Measurements from ENCODE around the gene EYS.

EYS gene

GRCh38 chr6:64141680-64142079 is 1565.3 kb downstream of the EYS start:
- no peak for DNase-seq (ENCODE audit: low read depth in 3 of 3)

- DNase-seq (ENCODE audit: low read depth in 3 of 3) = no peak
Observed at GRCh38 chr6:64128301-64129024, 1578.6 kb downstream of the EYS start.

- DNase-seq (ENCODE audit: low read depth in 3 of 3) = no peak
Observed at GRCh38 chr6:64123761-64124633, 1583.0 kb downstream of the EYS start.

- no peak for DNase-seq (ENCODE audit: low read depth in 3 of 3)
Observed at GRCh38 chr6:64122712-64123375, 1584.2 kb downstream of the EYS start.

GRCh38 chr6:64121011-64121565 is 1585.9 kb downstream of the EYS start:
- no peak for DNase-seq (ENCODE audit: low read depth in 3 of 3)

- no peak for DNase-seq (ENCODE audit: low read depth in 3 of 3)
Observed at GRCh38 chr6:64113704-64114103, 1593.3 kb downstream of the EYS start.

- no peak for DNase-seq (ENCODE audit: low read depth in 3 of 3)
Observed at GRCh38 chr6:64104051-64104450, 1603.0 kb downstream of the EYS start.

- DNase-seq (ENCODE audit: low read depth in 3 of 3) = no peak
Observed at GRCh38 chr6:64103480-64103879, 1603.5 kb downstream of the EYS start.

- no peak for DNase-seq (ENCODE audit: low read depth in 3 of 3)
Observed at GRCh38 chr6:64100702-64101303, 1606.2 kb downstream of the EYS start.

- no peak for DNase-seq (ENCODE audit: low read depth in 3 of 3)
Observed at GRCh38 chr6:64090352-64090751, 1616.7 kb downstream of the EYS start.

GRCh38 chr6:64085126-64085525 is 1621.9 kb downstream of the EYS start:
- DNase-seq (ENCODE audit: low read depth in 3 of 3) = no peak

GRCh38 chr6:64084185-64084663 is 1622.8 kb downstream of the EYS start:
- no peak for DNase-seq (ENCODE audit: low read depth in 3 of 3)

- no peak for DNase-seq (ENCODE audit: low read depth in 3 of 3)
Observed at GRCh38 chr6:64083261-64083660, 1623.8 kb downstream of the EYS start.

GRCh38 chr6:64081453-64081852 is 1625.6 kb downstream of the EYS start:
- no peak for DNase-seq (ENCODE audit: low read depth in 3 of 3)

GRCh38 chr6:64074981-64075380 is 1632.0 kb downstream of the EYS start:
- no peak for DNase-seq (ENCODE audit: low read depth in 3 of 3)

- DNase-seq (ENCODE audit: low read depth in 3 of 3) = no peak
Observed at GRCh38 chr6:64072686-64073085, 1634.3 kb downstream of the EYS start.

- DNase-seq (ENCODE audit: low read depth in 3 of 3) = no peak
Observed at GRCh38 chr6:64064919-64065318, 1642.1 kb downstream of the EYS start.

- no peak for DNase-seq (ENCODE audit: low read depth in 3 of 3)
Observed at GRCh38 chr6:64062960-64063683, 1643.9 kb downstream of the EYS start.

GRCh38 chr6:64054861-64055260 is 1652.2 kb downstream of the EYS start:
- DNase-seq (ENCODE audit: low read depth in 3 of 3) = no peak

GRCh38 chr6:64050590-64050989 is 1656.4 kb downstream of the EYS start:
- DNase-seq (ENCODE audit: low read depth in 3 of 3) = no peak

GRCh38 chr6:64049736-64050135 is 1657.3 kb downstream of the EYS start:
- no peak for DNase-seq (ENCODE audit: low read depth in 3 of 3)
